Measurements from ENCODE around the gene ZBTB42. TPM values are rescaled to one million over a fixed set of nuclear protein-coding genes. Genes with fewer than 3 reads are reported as not detected.
A peak's percentile ranks its signal among the peaks of the same experiment; 100 is the strongest.
"Not testable (repeated sequence)": the region's sequence is repeated elsewhere in the genome, so short reads cannot be mapped to it uniquely, and the experiment has no call there.

The ZBTB42 gene
- total RNA-seq, 2 donors from 2014 or later: 1.3 to 3.0 TPM

DNA sequence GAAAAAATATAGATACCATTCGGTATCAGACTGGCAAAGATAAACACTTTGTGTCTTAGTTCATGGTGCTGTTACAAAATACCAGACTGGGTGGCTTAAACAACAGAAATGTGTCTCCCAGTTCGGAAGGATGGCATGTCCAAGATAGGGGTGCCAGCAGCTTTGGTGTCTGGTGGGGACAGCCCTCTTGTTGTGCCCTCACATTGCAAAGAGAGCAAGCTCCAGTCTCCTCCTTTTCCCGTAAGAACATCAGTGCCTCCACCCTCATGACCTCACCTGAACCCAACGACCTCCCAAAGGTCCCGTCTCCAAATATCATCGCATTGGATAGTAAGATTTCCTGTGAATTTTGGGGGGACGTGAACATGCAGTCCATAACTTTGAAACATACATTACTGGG is 12.4 kb downstream of the ZBTB42 start:
- ATAC-seq: no peak
- Mint-ChIP-seq H3K27me3 (no peaks in the 10 kb centered on the region), H3K36me3 (no peaks in the 10 kb centered on the region), H3K4me1 (ENCODE audit: low read depth in 2 of 2) (peaks cover 4 to 17% of the 10 kb centered on the region in 2 donors), H3K9me3 (no peaks in the 10 kb centered on the region), H3K4me3 (no peak overlapping the region), H3K27ac (no peak overlapping the region)
- DNase-seq (ENCODE audit: low spot score): no peak

DNA sequence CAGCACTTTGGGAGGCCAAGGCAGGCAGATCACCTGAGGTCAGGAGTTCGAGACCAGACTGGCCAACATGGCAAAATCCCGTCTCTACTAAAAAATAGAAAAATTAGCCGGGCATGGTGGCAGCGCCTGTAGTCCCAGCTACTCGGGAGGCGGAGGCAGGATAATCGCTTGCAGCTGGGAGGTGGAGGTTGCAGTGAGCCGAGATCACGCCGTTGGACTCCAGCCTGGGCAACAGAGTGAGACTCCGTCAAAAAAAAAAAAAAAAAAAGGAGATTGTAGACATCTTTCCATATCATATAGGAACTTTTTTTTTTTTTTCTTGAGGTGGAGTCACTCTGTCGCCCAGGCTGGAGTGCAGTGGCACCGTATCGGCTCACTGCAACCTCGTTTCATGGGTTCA is 13.8 kb downstream of the ZBTB42 start:
- H3K27me3 Mint-ChIP-seq; H3K36me3 Mint-ChIP-seq; ATAC-seq; DNase-seq (ENCODE audit: low spot score); H3K9me3 Mint-ChIP-seq: not testable (repeated sequence)
- Mint-ChIP-seq H3K27ac (peak overlapping the region; percentile 53 to 81), H3K4me3 (peak overlapping the region; percentile 91), H3K4me1 (ENCODE audit: low read depth in 2 of 2) (peaks cover 4 to 17% of the 10 kb centered on the region in 2 donors)

DNA sequence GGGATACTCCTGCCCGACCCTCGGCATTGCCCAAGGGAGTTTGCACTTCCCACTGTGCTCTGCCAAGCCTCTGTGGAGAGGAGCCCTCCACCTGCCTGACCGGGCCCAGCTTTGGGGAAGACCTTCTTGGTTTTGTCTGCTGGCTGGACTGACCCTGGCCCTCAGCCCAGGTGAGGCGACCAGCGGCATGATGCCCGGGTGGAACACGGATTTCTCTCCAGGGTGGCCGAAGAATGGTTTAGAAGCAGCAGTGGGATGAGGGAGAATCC is 15.6 kb downstream of the ZBTB42 start:
- Mint-ChIP-seq H3K9me3 (no peaks in the 10 kb centered on the region), H3K36me3 (no peaks in the 10 kb centered on the region), H3K27me3 (no peaks in the 10 kb centered on the region), H3K4me1 (ENCODE audit: low read depth in 2 of 2) (peaks cover 4 to 14% of the 10 kb centered on the region in 2 donors), H3K4me3 (peak overlapping the region; percentile 91), H3K27ac (peak overlapping the region; percentile 81 to 84)
- ATAC-seq: no peak
- DNase-seq (ENCODE audit: low spot score): no peak

DNA sequence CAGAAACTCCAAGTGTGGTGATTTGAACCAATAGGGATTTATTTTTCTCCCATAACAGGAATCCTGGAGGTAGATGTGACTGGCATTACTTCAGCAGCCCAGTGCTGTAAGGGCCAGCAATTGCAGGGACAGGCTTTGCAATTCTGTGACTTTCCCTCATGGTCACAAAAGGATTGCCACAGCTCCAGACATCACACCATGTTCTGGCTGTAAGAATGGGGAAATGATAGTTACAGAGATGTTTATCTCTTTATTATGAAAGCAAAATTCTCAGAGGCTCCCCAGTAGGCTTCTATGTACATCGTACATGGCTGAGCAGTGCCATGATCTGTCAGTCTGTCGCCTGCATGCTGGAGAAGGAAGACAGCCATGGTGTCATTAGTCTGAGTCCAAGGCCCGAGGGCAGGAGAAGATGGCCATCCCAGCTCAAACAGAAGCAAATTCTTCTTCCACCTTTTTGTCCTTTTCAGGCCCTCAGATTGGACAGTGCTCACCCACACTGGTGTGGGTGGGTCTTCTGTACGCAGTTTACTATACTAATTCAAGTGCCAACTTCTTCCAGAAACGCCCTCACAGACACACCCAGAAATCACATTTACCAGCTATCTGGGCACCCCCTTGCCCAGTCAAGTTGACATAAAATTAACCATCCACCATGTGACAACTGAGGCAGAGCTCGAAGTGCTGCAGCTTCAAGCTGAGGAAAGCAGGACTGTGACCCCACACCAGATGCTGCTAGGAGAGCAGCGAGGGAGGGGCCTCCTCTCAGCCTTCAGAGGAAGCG is 17.2 kb downstream of the ZBTB42 start:
- DNase-seq (ENCODE audit: low spot score): no peak
- no peaks in the 10 kb centered on the region for H3K36me3 Mint-ChIP-seq
- H3K4me3 Mint-ChIP-seq: peak overlapping the region; percentile 17
- no peak overlapping the region for H3K27ac Mint-ChIP-seq
- no peaks in the 10 kb centered on the region for H3K9me3 Mint-ChIP-seq
- no peaks in the 10 kb centered on the region for H3K27me3 Mint-ChIP-seq
- peaks cover 4 to 14% of the 10 kb centered on the region in 2 donors for H3K4me1 Mint-ChIP-seq (ENCODE audit: low read depth in 2 of 2)
- no peak for ATAC-seq

DNA sequence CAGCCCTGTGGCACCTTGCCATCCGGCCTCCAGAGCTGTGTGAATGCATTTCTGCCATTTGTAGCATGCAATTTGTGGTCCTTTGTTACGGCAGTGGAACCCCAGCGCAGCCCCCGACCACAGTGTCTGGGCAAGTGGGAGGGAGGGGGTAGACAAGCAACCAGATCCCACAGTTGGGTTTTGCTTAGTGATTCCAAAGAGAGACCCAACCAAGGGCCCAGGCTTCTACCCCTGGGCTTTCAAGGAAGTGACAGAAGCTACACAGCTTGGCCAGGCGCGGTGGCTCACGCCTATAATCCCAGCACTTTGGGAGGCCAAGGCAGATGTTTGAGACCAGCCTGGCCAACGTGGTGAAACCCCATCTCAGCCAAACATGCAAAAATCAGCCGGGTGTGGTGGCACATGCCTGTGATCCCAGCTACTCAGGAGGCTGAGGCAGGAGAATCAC is 17.8 kb downstream of the ZBTB42 start:
- Mint-ChIP-seq H3K4me3 (peak overlapping the region; percentile 17), H3K4me1 (ENCODE audit: low read depth in 2 of 2) (peaks cover 4 to 9% of the 10 kb centered on the region in 2 donors), H3K27ac (no peak overlapping the region), H3K27me3 (no peaks in the 10 kb centered on the region), H3K36me3 (no peaks in the 10 kb centered on the region), H3K9me3 (no peaks in the 10 kb centered on the region)
- no peak for ATAC-seq
- no peak for DNase-seq (ENCODE audit: low spot score)

DNA sequence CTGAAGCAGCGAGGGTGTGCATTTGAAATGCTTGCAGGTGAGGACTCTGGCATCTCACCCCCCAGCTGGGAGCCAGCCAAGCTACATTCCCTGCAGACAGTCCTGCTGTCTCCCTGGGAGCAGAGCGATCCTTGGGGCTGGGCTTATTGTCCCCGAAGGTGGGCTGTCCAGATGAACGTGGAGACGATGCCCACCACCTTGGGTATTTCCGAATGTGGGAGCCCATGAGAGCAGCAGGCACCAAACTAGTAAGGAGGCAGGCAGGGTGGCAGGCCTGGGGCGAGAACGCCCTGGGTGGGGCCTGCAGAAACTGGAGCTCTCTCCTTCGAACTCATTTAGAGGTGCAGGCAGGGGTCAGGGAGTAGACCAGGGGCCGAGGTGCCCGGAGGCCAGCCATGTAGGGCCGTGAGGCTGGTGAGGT is 18.5 kb downstream of the ZBTB42 start:
- Mint-ChIP-seq H3K4me3 (no peak overlapping the region), H3K4me1 (ENCODE audit: low read depth in 2 of 2) (peaks cover 3 to 5% of the 10 kb centered on the region in 2 donors), H3K27me3 (peaks cover 2 to 3% of the 10 kb centered on the region in 2 donors), H3K27ac (no peak overlapping the region), H3K36me3 (peaks cover 2% of the 10 kb centered on the region), H3K9me3 (peaks cover 2% of the 10 kb centered on the region)
- DNase-seq (ENCODE audit: low spot score): no peak
- no peak for ATAC-seq

DNA sequence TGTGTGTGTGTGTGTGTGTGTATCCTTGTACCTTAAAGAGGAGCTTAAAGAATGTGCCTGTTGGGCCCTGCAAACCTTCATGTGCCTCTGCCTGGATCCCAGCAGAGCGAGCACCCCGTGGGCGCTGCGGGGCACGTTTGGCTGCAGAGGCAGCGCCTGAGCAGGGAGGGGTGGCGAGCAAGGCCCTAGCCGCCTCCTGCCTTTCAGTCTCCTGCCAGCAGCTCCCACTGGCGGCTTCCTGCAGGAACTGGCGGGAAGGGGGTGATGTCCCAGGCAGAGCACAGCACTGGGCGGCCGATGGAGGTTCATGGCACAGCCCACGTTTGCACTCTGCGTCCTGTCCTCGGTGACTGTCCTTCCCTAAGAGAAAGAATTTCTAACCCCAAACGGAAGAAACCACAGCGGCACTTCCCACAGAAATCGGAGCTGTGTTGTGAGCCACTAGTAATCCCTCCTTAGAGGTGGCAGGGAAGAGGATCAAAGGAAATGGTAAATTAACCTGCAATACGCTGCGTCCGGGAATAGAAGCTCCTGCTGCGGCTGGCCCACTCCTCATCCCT is 19.8 kb downstream of the ZBTB42 start:
- peaks cover 12 to 13% of the 10 kb centered on the region in 2 donors for H3K4me1 Mint-ChIP-seq (ENCODE audit: low read depth in 2 of 2)
- H3K27me3 Mint-ChIP-seq: peaks cover 12 to 17% of the 10 kb centered on the region in 2 donors
- peaks cover 6% of the 10 kb centered on the region for H3K36me3 Mint-ChIP-seq
- peaks cover 7% of the 10 kb centered on the region for H3K9me3 Mint-ChIP-seq
- H3K4me3 Mint-ChIP-seq: no peak overlapping the region
- no peak for ATAC-seq
- DNase-seq (ENCODE audit: low spot score): no peak
- H3K27ac Mint-ChIP-seq: no peak overlapping the region

DNA sequence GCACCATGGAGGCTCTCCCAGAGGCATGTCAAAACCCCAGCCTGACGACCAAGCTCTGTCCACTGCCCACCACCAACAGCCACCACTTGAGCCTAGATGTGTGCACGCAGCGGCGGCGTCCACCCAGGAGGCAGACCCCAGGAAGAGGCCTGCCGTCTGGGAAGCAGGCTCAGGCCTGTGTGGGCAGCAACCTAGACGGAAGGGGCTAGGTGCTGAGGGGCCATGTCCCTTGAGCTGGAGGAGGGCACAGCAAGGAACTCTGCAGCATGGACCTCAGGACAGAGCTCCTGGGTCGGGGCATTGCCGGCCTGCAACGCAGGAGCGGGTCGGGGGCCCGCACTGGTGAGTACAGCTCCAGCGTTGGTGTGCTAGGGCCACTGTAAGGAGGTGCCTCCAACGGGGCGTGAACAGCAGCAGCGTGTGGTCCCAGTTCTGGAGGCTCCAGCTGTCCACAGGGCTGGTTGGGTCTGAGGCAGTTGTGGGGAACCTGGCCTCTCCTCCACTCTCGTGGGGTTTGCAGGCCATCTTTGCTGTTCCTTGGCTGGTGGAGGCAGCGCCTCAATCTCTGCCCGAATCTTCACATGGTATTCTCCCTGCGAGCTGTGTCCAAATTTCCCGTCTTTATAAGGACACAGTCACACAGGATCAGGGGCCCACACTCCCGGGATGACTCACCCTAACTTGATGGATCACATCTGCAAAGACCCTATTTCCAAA is 20.5 kb downstream of the ZBTB42 start:
- no peak overlapping the region for H3K4me3 Mint-ChIP-seq
- H3K36me3 Mint-ChIP-seq: peaks cover 6% of the 10 kb centered on the region
- ATAC-seq: no peak
- H3K27me3 Mint-ChIP-seq: peaks cover 12 to 19% of the 10 kb centered on the region in 2 donors
- H3K4me1 Mint-ChIP-seq (ENCODE audit: low read depth in 2 of 2): peaks cover 14 to 16% of the 10 kb centered on the region in 2 donors
- H3K9me3 Mint-ChIP-seq: peaks cover 7% of the 10 kb centered on the region
- no peak for DNase-seq (ENCODE audit: low spot score)
- H3K27ac Mint-ChIP-seq: no peak overlapping the region

DNA sequence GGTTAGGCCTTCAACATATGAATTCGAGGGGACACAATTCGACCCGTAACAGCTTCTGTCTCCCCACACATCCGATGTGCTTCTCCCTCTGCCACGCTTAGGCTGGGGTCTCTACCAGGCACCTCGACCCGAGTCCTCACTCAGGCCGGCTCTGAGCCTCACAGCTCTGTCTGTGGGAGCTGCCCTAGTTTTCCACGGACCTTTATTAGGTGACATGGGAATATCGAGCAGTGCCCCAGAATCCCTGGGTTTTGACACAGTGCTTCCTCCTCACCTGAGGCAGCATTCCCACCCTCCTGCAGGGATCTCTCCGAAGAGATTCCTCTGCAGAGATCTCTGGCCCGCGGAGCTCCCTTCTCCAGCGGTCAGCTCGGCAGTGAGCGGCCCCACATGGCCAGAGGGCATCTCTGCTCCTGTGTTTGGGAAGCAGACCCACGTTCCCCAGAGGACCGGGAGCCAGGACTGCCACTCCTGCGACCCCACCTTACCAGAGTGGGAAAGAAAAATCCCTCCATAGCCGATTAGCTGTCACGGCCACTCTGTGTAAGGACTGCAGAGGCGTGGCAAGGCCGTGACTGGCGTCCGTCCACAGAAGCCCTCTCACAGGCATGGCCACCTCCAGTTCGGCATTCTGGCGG is 21.2 kb downstream of the ZBTB42 start:
- peaks cover 12 to 19% of the 10 kb centered on the region in 2 donors for H3K27me3 Mint-ChIP-seq
- DNase-seq (ENCODE audit: low spot score) (no peak), ATAC-seq (no peak)
- peaks cover 6% of the 10 kb centered on the region for H3K36me3 Mint-ChIP-seq
- peaks cover 16 to 19% of the 10 kb centered on the region in 2 donors for H3K4me1 Mint-ChIP-seq (ENCODE audit: low read depth in 2 of 2)
- H3K9me3 Mint-ChIP-seq: peaks cover 7% of the 10 kb centered on the region
- no peak overlapping the region for H3K4me3 Mint-ChIP-seq
- H3K27ac Mint-ChIP-seq: no peak overlapping the region

DNA sequence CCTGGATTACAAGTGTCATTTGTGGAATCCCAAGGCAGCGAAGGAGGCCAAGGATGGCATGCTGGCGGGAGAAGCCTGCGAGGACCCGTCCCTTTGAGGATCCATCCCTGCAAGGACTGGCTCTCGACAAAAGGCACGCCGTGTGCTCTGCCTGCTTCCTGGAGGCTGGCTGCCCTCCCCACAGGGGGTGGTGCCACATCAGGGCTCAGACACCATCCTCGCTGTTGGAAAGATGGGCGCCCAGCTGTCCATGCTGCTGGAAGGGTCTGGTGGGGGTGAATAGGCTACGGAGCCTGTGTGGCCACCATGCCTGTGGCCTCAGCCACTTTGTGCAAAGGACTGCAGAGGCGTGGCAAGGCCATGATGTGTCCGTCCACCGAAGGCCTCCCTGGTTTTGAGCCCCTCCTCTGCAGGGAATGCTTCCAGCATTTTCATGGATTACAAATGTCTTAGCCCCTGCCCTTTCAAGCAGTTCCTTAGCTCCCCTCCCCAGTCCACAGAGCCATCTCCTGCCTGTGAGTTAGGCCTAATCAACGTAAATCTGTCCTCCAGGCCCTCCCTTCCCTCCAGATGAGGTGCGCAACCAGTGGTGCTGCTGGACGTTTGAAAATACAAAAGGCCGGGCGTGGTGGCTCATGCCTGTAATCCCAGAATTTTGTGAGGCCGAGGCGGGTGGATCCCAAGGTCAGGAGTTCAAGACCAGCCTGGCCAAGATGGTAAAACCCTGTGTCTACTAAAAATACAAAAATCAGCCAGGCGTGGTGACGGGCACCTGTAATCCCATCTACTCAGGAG is 22.1 kb downstream of the ZBTB42 start:
- peaks cover 7% of the 10 kb centered on the region for H3K9me3 Mint-ChIP-seq
- DNase-seq (ENCODE audit: low spot score): no peak

DNA sequence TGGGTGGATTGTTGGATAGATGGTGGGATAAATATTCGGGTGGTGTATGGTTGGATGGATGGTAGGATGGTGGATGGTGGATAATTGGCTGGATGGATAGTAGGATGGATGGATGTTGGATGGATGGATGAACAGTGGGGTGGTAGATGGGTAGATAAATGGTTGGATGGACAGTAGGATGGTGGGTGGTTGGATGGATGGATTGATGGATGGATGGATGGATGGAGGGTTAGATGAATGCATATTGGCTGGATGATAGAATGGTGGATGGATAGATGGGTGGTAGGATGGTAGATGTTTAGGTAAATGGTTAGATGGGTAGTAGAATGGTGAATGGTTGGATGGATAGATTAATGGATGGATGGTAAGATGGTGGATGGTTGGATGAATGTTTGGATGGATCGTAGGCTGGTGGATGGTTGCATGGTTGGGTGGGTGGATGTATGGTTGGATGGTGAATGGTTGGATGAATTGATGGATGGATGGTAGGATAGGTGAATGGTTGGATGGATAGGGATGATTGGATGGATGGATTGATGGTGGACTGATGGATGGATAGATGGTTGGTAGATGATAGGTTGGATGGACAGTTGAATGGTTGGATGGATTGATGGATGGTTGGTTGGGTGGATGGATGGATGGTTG is 23.6 kb downstream of the ZBTB42 start:
- DNase-seq (ENCODE audit: low spot score) (no peak), ATAC-seq (no peak)
- peaks cover 12 to 19% of the 10 kb centered on the region in 2 donors for H3K27me3 Mint-ChIP-seq
- no peak overlapping the region for H3K27ac Mint-ChIP-seq
- peak overlapping the region; percentile 77 for H3K4me3 Mint-ChIP-seq
- peaks cover 6% of the 10 kb centered on the region for H3K36me3 Mint-ChIP-seq
- H3K9me3 Mint-ChIP-seq: peaks cover 7% of the 10 kb centered on the region
- peaks cover 19 to 23% of the 10 kb centered on the region in 2 donors for H3K4me1 Mint-ChIP-seq (ENCODE audit: low read depth in 2 of 2)

More for the DNA sequence above, 22.1 kb downstream of the ZBTB42 start:
- Mint-ChIP-seq H3K4me3 (no peak overlapping the region), H3K27ac (no peak overlapping the region), H3K4me1 (ENCODE audit: low read depth in 2 of 2) (peaks cover 19 to 23% of the 10 kb centered on the region in 2 donors), H3K27me3 (peaks cover 12 to 19% of the 10 kb centered on the region in 2 donors), H3K36me3 (peaks cover 6% of the 10 kb centered on the region)
- no peak for ATAC-seq

DNA sequence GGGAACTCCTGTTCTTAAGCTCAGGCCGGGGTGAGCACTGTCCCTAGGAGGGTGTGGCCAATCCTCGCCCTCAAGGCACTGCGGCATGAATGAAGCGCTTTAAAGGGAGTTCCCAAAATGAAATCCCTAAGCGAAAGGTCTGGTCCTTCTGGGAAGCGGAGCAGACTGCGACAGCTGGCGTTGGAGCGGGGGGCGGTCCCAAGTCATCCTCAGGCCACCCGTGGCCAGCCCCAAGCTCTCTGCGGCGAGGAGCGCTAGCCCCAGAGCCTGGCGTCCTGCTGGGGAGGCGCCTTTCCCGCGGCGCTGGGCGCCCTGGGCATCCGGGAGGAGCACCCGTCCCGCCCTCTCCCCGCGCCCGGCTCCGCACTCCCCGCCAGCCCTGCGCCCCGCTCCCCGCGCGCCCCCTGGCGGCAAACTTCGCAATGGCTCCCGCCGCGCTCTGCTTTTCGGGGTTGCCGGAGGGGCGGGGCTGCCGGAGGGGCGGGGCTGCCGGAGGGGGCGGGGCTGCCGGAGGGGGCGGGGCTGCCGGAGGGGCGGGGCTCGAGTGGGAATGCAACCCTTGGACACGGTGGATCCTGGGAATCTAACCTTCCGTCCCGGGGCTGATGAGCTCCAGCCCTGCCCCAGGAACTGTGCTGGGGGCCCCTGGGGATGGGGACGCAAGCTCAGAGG is 25.4 kb downstream of the ZBTB42 start:
- ATAC-seq (peak; percentile 96 to 97), DNase-seq (ENCODE audit: low spot score) (peak; percentile 93)
- Mint-ChIP-seq H3K4me1 (ENCODE audit: low read depth in 2 of 2) (peaks cover 19 to 23% of the 10 kb centered on the region in 2 donors), H3K4me3 (peak overlapping the region; percentile 79), H3K27me3 (peaks cover 12 to 19% of the 10 kb centered on the region in 2 donors), H3K36me3 (peaks cover 6% of the 10 kb centered on the region), H3K9me3 (peaks cover 7% of the 10 kb centered on the region), H3K27ac (no peak overlapping the region)
